Kidney epithelial cell (primary cell): ENCODE data around the gene AATK. TPM values are rescaled to one million over a fixed set of nuclear protein-coding genes. Genes with fewer than 3 reads are reported as not detected.

ENCODE experiments used
- DNase-seq: peaks from one replicate; pipeline ENCODE4 v3.0.0-alpha.2; 2010; ENCODE audit warnings: low read depth
- H3K27me3 ChIP-seq: 2 replicates; pipeline ENCODE4 v1.6.0; 2011; ENCODE audit warnings: low read length; ENCODE audit not compliant: control insufficient read depth, insufficient read depth
- H3K36me3 ChIP-seq: 2 replicates; pipeline ENCODE4 v1.5.1; 2011; ENCODE audit warnings: low read length; ENCODE audit not compliant: control insufficient read depth, insufficient read depth
- H3K4me3 ChIP-seq: 2 replicates; pipeline ENCODE4 v1.5.1; 2011; ENCODE audit warnings: low read depth, mild to moderate bottlenecking, control low read depth, low read length
- total RNA-seq: library from RNA; depleted of rRNA; stranded (reverse); fragments of >200 nt; gene quantifications from 2 replicates; pipeline ENCODE4 v1.2.3, GENCODE V29; 2015
- TF ChIP-seq, protein P1 (sequence below): IDR thresholded peaks from 2 replicates; pipeline ENCODE4 v1.5.1; 2011; ENCODE audit warnings: mild to moderate bottlenecking, moderate library complexity, low read length, control low read depth, inconsistent platforms; ENCODE audit not compliant: insufficient read depth, poor library complexity, severe bottlenecking

Gene AATK
- total RNA-seq, 1 donor from 2014 or later = 0.33 TPM

DNA sequence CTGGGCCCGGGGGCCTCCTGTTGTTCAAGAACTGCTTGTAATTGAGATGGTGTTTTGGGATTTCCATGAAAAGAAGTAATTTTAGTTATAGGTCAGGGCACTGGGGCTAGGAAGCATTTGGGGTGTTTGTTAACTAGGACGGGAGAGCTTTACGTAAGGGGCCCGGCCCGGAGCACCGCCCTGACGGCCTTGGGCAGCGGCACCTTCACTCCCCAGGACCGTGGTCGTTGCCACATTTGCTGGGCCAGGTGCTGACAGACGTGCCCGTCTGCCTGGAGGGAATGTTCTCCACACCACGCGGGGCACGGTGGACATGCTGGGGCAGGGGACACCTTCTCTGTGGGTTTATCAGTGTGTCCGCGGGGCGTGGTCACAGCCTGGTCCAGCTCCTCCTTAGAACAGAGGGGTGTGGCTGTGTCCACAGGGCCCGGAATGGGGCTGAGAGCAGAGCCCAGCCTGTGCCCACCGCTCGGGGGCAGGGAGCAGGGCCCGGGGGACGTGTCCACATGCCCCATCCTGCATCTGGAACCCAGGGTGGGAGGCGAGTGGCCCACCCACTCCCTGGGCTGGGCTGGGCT is 73.4 kb downstream of the AATK start:
- no peak for DNase-seq
- TF ChIP-seq, protein P1, sequence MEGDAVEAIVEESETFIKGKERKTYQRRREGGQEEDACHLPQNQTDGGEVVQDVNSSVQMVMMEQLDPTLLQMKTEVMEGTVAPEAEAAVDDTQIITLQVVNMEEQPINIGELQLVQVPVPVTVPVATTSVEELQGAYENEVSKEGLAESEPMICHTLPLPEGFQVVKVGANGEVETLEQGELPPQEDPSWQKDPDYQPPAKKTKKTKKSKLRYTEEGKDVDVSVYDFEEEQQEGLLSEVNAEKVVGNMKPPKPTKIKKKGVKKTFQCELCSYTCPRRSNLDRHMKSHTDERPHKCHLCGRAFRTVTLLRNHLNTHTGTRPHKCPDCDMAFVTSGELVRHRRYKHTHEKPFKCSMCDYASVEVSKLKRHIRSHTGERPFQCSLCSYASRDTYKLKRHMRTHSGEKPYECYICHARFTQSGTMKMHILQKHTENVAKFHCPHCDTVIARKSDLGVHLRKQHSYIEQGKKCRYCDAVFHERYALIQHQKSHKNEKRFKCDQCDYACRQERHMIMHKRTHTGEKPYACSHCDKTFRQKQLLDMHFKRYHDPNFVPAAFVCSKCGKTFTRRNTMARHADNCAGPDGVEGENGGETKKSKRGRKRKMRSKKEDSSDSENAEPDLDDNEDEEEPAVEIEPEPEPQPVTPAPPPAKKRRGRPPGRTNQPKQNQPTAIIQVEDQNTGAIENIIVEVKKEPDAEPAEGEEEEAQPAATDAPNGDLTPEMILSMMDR = no peak
- Histone ChIP-seq H3K36me3 (no peaks in the 10 kb centered on the region), H3K4me3 (no peak overlapping the region), H3K27me3 (no peaks in the 10 kb centered on the region)

DNA sequence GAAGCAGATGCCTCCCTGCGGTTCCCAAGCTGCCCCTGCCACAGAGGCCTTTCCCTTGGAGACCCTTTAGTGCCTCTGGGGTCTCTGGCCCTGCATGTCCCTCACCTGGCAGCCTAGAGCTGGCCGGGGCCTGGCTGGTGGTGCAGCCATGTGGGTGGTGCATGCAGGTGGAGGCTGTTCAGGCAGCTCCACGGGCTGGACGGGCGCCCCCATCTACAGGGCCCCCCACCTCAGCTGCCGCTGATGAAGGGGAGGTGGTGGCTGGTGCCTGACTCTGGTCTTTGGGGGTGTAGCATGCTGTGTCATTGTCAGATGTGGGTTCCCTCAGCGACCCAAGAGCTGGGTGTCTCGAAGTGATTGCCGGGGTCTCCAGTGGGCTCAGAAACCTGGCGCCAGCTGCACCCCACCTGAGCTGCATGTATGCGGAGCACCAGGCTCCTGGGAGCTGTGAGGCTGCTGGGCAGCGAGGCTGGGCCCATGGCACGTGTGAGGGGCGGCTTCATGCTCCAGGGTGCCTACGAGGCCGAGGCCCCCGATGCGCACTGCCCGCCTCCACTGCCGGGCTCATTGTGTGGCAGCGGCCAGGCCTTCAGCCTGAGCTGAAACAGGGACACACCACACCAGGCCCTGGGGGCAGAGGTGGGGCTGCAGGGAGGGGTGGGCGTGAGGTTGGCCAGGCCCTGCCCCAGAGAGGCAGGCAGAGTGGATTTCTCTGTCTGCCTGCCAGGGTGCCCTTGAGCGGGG is 74.1 kb downstream of the AATK start:
- TF ChIP-seq, protein P1 = no peak
- no peak for DNase-seq

DNA sequence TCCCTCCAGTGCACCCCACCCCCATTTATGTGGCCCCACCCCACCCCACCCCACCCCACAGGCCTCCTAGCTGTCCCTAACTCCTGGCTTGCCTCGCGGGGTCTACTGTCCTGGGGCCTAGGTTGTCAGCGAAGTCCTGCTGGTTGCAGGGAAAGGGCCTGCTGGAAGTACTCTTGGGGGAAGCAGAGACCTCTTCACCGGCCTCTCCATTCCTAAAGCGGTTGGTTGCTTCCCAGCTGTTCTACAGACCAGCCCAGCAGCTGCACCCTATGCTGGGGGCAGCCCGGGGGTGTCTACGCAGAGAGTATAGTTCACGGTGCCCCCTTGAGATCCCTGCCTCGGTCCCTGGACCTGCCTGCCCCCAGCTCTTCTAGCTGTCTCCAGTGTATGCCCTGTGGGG is 74.9 kb downstream of the AATK start:
- DNase-seq = no peak
- Histone ChIP-seq H3K27me3 (no peaks in the 10 kb centered on the region), H3K36me3 (no peaks in the 10 kb centered on the region), H3K4me3 (no peak overlapping the region)
- TF ChIP-seq, protein P1 = no peak

More for the DNA sequence above, 74.1 kb downstream of the AATK start:
- Histone ChIP-seq H3K4me3 (no peak overlapping the region), H3K36me3 (no peaks in the 10 kb centered on the region), H3K27me3 (no peaks in the 10 kb centered on the region)

DNA sequence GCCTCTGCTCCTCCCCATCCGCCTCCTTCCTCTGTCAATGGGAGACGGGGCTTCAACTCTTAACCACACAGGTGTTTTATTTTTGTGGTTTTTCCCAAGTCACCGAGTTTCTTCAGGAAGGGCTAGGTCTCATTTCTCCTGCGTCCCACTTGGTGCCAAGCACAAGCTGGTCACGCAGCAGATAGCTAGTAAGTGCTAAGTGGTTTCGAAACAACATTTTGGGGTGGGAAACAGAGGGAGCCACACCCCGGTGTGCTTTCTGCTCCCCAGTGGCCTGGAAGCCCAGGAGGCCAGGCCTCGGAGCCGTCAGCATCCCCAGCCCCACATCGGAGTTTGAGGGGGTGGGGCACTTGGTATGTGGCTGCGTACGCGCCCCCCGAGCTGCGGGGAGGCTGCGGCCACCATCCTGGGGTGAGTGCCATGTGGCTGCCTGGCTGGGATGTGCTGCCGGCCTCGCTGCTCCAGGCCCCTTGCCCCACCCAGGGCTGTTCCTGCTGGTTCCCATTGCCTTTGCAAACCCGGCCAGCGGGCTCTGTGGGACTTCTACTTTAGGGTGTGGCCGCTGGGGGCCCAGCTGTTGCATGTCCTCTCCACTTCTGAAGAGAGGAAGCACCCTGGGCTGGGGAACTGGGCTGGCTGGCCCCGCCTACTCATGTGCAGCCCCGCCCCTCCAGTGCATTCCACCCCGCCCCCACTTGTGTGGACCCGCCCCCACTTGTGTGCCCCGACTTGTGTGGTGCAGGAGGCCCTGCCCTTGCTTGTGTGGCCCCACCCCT is 75.5 kb downstream of the AATK start:
- TF ChIP-seq, protein P1 = no peak
- DNase-seq = no peak
- Histone ChIP-seq H3K27me3 (no peaks in the 10 kb centered on the region), H3K36me3 (no peaks in the 10 kb centered on the region), H3K4me3 (no peak overlapping the region)

DNA sequence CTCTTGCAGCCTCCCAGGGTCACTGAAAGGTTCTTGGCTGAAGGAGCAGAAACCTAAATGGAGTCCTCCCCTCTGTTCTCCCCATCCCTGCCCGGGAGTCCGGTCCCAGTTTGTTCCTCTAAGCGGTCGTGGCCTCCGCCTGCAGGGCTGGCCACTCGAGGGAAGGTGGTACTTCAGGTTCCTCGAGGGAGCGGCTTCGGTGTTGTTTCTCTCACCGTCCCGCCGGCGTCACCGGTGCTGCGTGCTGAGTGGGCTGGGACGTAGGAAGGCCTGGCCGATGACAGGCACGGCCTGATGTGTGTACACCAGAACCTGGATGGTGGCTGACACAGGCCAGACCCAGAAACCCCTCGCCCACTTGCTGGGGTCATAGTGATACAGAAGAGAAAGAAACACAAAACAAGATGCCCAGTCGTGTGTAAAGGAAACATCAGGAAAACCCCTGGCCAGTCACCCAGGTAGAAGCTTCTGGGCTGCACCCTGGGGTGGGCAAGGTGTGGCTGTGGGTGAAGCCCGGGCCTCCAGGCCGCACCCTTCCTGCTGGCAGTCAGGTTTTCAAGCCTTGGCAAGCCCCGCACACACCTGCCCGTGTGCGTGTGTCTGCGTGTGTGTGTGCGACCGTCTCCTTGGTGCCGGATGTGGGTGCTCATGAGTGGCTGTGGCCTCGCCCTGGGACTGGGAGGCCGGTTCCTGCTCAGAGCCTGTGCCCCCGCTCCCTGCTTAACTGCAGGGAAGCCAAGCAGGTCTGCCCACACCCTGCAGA is 79.1 kb downstream of the AATK start:
- no peak overlapping the region for H3K4me3 ChIP-seq
- TF ChIP-seq, protein P1 = no peak
- H3K36me3 ChIP-seq = no peaks in the 10 kb centered on the region
- no peak for DNase-seq
- no peaks in the 10 kb centered on the region for H3K27me3 ChIP-seq
